HL-60 (cell line): ENCODE data around the gene ADIPOR2.

ENCODE experiments used
- DNase-seq, 2 experiments: peaks; one replicate each; pipeline ENCODE4 v3.0.0-alpha.2; 2010 to 2020; ENCODE audit warnings: low read depth in 1 of 2, low spot score in 1 of 2
- H3K27ac ChIP-seq: fragments of 250-450 bp; sonication (Bioruptor Pico); replicated peaks from 2 replicates; pipeline ENCODE4 v1.5.1; 2020; ENCODE audit warnings: mild to moderate bottlenecking, moderate library complexity
- H3K27me3 ChIP-seq: fragments of 250-450 bp; sonication (Bioruptor Pico); 2 replicates; pipeline ENCODE4 v1.5.1; 2021; ENCODE audit warnings: mild to moderate bottlenecking, moderate library complexity; ENCODE audit not compliant: insufficient read depth, poor library complexity, severe bottlenecking
- H3K4me3 ChIP-seq: replicated peaks from 2 replicates; pipeline ENCODE4 v1.5.1; 2011; ENCODE audit warnings: mild to moderate bottlenecking, control low read depth, low read length; ENCODE audit not compliant: insufficient read depth
- GABPA ChIP-seq: IDR thresholded peaks from 2 replicates; pipeline ENCODE4 v1.6.1; 2012; ENCODE audit warnings: low read depth
- POLR2AphosphoS5 ChIP-seq: IDR thresholded peaks from 2 replicates; pipeline ENCODE4 v1.6.1; 2012; ENCODE audit warnings: low read depth
- SPI1 ChIP-seq: IDR thresholded peaks from 2 replicates; pipeline ENCODE4 v1.6.1; 2012; ENCODE audit warnings: low read depth, mild to moderate bottlenecking, borderline replicate concordance
- TF ChIP-seq, protein P1 (sequence below): IDR thresholded peaks from 2 replicates; pipeline ENCODE4 v1.6.1; 2012; ENCODE audit warnings: low read depth; ENCODE audit not compliant: insufficient replicate concordance
- TF ChIP-seq, protein P2 (sequence below): IDR thresholded peaks from one replicate; pipeline ENCODE4 v1.5.1; 2011; ENCODE audit warnings: low read length, control low read depth, inconsistent platforms; ENCODE audit not compliant: insufficient read depth

The ADIPOR2 gene

DNA sequence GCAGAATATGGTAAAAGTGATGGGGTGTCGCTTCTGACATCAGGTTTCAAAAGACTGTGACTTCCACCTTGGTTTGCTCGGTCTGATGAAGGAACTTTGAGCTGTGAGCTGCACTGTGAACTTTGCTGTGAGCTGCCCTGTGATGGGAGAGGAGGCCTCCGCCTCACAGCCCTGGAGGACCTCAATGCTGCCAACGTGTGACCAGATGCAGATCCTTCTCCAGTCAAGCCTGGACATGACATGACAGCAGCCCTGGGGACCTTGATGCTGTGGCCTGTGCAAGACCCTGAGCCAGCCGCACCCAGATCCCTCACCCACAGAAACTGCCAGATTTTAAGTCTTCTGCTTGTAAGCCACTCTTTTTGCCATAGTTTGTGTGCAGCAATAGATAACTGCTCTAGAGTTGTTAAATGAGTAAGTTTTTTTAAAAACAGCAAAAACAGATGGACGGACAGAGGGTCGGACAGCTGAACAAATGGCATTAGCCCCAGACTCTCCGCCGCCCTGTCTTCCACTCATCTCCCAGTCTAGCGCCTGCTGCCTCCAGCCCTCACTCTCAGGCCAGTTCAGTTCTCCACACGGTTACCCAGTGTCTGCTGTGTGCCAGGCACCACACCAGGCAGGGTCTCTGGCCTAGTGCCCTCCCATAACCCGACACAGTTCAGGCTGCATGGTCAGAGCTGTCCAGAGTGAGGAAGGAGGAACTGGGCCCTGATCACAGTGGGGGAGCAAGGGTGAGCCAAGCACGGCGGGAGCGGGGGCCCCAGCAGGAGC is 116.4 kb downstream of the ADIPOR2 start:
- TF ChIP-seq SPI1 (no peak), GABPA (no peak), POLR2AphosphoS5 (no peak)
- TF ChIP-seq, protein P1, sequence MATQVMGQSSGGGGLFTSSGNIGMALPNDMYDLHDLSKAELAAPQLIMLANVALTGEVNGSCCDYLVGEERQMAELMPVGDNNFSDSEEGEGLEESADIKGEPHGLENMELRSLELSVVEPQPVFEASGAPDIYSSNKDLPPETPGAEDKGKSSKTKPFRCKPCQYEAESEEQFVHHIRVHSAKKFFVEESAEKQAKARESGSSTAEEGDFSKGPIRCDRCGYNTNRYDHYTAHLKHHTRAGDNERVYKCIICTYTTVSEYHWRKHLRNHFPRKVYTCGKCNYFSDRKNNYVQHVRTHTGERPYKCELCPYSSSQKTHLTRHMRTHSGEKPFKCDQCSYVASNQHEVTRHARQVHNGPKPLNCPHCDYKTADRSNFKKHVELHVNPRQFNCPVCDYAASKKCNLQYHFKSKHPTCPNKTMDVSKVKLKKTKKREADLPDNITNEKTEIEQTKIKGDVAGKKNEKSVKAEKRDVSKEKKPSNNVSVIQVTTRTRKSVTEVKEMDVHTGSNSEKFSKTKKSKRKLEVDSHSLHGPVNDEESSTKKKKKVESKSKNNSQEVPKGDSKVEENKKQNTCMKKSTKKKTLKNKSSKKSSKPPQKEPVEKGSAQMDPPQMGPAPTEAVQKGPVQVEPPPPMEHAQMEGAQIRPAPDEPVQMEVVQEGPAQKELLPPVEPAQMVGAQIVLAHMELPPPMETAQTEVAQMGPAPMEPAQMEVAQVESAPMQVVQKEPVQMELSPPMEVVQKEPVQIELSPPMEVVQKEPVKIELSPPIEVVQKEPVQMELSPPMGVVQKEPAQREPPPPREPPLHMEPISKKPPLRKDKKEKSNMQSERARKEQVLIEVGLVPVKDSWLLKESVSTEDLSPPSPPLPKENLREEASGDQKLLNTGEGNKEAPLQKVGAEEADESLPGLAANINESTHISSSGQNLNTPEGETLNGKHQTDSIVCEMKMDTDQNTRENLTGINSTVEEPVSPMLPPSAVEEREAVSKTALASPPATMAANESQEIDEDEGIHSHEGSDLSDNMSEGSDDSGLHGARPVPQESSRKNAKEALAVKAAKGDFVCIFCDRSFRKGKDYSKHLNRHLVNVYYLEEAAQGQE = no peak
- TF ChIP-seq, protein P2, sequence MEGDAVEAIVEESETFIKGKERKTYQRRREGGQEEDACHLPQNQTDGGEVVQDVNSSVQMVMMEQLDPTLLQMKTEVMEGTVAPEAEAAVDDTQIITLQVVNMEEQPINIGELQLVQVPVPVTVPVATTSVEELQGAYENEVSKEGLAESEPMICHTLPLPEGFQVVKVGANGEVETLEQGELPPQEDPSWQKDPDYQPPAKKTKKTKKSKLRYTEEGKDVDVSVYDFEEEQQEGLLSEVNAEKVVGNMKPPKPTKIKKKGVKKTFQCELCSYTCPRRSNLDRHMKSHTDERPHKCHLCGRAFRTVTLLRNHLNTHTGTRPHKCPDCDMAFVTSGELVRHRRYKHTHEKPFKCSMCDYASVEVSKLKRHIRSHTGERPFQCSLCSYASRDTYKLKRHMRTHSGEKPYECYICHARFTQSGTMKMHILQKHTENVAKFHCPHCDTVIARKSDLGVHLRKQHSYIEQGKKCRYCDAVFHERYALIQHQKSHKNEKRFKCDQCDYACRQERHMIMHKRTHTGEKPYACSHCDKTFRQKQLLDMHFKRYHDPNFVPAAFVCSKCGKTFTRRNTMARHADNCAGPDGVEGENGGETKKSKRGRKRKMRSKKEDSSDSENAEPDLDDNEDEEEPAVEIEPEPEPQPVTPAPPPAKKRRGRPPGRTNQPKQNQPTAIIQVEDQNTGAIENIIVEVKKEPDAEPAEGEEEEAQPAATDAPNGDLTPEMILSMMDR = no peak
- Histone ChIP-seq H3K27me3 (no peaks in the 10 kb centered on the region), H3K4me3 (no peak overlapping the region), H3K27ac (no peak overlapping the region)
- no peak for DNase-seq

DNA sequence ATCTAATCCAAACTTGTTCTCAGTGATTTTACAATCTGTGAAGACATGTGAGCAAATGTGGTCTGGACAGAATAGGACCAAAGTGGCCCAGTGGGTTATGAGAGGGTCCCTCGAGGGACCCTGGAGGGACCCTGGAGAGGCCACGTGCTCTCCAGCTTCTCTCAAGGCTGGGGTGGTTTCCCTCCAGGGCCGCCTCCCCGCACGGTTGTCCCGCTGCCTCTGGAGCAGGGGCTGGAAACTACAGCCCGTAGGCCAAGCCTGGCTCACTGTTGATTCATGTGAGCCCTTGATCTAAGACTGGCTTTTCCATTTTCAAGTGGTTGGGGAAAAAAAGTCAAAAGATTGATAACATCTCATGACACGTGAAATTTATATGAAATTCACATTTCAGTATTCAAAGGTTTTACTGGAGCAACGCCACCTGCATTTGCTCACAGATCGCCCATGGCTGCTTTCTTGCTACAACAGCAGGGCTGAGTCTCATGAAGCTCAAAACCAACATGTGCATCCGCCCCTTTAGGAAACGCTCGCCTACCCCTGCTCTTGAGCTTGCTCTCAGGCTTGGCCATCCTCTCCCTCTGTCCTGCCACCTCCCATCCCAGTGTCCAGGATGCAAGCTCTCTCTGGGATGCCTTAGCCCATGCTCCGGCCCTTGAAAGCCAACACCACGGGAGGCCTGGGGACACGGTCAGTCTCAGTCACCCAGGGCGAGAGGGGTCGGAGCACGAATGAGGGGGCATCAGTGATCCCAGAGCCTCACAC is 117.3 kb downstream of the ADIPOR2 start:
- no peak for DNase-seq
- no peaks in the 10 kb centered on the region for H3K27me3 ChIP-seq
- H3K4me3 ChIP-seq = no peak overlapping the region
- no peak overlapping the region for H3K27ac ChIP-seq
- TF ChIP-seq, protein P2 = no peak
- TF ChIP-seq, protein P1 = no peak
- TF ChIP-seq GABPA (no peak), SPI1 (no peak), POLR2AphosphoS5 (no peak)

DNA sequence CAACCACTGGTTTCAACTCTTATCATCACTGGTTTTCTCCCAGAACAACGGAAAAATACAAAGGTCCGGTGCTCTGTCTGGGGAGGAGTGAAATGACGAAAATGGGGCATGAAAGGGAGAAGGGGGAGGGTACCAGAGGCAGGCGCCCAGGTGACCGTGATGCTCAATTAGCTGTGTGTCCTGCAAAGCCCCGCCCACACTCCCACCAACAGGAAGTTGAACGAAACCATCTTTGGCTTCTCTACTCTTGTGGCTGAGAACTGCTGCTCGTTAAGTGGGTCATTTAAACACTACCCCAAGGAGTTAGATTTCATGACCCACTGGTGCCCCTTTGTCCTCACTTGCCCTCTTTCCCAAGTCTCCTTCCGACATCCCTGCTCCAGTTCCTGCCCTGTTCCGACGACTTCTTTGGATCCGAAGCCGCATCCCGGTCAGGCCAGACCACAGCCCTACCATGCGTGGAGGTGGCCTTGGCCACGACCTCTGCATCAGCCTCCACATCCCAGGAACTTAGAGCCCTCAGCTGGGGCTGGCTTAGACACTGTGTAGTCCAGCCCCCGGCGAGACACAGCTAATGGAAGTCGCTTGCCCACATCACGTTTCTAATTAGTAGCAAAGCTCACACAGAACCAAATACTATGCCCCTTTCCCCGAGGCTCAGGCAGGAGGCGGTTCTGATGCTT is 118.1 kb downstream of the ADIPOR2 start:
- TF ChIP-seq POLR2AphosphoS5 = no peak
- H3K27me3 ChIP-seq = no peaks in the 10 kb centered on the region
- H3K27ac ChIP-seq = no peak overlapping the region
- no peak for DNase-seq
- no peak overlapping the region for H3K4me3 ChIP-seq
